Parathyroid adenoma (tissue), 2 donors: Measurements from ENCODE around the gene SMOC2.

Experiments used
- H2AFZ ChIP-seq: fragments of 300-600 bp; sonication (generic); one replicate; pipeline ENCODE4 v1.7.0; 2017; ENCODE audit warnings: antibody characterized with exemption, mild to moderate bottlenecking
- H3K27ac ChIP-seq: fragments of 300-600 bp; sonication (generic); one replicate; pipeline ENCODE4 v1.7.0; 2017
- H3K27me3 ChIP-seq: fragments of 300-600 bp; sonication (generic); one replicate; pipeline ENCODE4 v1.7.0; 2017; ENCODE audit warnings: low read length; ENCODE audit not compliant: control insufficient read depth, insufficient read depth
- H3K36me3 ChIP-seq: fragments of 300-600 bp; sonication (generic); one replicate; pipeline ENCODE4 v1.7.0; 2017; ENCODE audit warnings: low read length; ENCODE audit not compliant: control insufficient read depth, insufficient read depth
- H3K4me1 ChIP-seq: fragments of 300-600 bp; sonication (generic); one replicate; pipeline ENCODE4 v1.7.0; 2017; ENCODE audit warnings: control low read depth
- H3K4me2 ChIP-seq: fragments of 300-600 bp; sonication (generic); one replicate; pipeline ENCODE4 v1.7.0; 2017; ENCODE audit warnings: low read length
- H3K4me3 ChIP-seq: fragments of 300-600 bp; sonication (generic); one replicate; pipeline ENCODE4 v1.7.0; 2017; ENCODE audit warnings: low read depth, low read length
- H3K79me2 ChIP-seq: fragments of 300-600 bp; sonication (generic); one replicate; pipeline ENCODE4 v1.7.0; 2017; ENCODE audit warnings: control low read depth
- H3K9ac ChIP-seq: fragments of 300-600 bp; sonication (generic); one replicate; pipeline ENCODE4 v1.7.0; 2017; ENCODE audit warnings: mild to moderate bottlenecking
- H3K9me3 ChIP-seq: fragments of 300-600 bp; sonication (generic); one replicate; pipeline ENCODE4 v1.7.0; 2017; ENCODE audit warnings: low read length; ENCODE audit not compliant: control insufficient read depth
- TF ChIP-seq, protein P1 (sequence below): fragments of 300-600 bp; sonication (generic); IDR thresholded peaks from one replicate; pipeline ENCODE4 v1.7.0; 2017; ENCODE audit warnings: antibody characterized with exemption, mild to moderate bottlenecking
- donor health status: primary hyperparathyroidism.

SMOC2 gene

DNA sequence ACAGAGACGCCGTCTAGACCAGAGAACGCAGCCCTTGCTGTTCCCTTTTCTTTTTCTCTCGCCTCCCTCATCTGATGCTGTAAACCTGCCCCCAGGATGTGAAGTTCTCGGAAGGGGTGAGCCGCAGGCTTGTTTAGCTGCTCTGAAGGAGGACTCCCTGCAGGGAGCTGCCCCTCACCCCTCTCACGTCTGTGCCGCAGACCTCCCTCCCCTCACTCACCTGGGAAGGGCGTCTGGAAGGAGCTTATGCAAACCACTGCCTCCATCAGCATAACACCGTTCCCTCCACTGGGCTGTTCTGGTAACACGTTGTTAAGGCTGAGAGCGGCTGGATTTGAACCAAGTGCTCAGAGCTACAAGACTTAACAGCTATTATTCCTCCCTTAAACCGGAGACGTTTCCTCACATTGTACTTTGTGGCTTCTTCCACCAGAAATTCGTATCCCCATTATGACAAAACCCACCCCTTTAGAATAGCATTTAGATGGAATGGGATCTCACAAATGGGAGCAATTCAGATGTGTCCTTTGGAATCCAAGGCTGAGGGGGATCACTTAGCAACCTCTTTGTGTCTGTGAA, 99.8 kb downstream of the SMOC2 start:
- H3K4me2 ChIP-seq: no peak overlapping the region
- no peaks in the 10 kb centered on the region for H3K27me3 ChIP-seq
- TF ChIP-seq, protein P1, sequence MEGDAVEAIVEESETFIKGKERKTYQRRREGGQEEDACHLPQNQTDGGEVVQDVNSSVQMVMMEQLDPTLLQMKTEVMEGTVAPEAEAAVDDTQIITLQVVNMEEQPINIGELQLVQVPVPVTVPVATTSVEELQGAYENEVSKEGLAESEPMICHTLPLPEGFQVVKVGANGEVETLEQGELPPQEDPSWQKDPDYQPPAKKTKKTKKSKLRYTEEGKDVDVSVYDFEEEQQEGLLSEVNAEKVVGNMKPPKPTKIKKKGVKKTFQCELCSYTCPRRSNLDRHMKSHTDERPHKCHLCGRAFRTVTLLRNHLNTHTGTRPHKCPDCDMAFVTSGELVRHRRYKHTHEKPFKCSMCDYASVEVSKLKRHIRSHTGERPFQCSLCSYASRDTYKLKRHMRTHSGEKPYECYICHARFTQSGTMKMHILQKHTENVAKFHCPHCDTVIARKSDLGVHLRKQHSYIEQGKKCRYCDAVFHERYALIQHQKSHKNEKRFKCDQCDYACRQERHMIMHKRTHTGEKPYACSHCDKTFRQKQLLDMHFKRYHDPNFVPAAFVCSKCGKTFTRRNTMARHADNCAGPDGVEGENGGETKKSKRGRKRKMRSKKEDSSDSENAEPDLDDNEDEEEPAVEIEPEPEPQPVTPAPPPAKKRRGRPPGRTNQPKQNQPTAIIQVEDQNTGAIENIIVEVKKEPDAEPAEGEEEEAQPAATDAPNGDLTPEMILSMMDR: no peak
- no peaks in the 10 kb centered on the region for H3K79me2 ChIP-seq
- H3K36me3 ChIP-seq: no peaks in the 10 kb centered on the region
- H2AFZ ChIP-seq: no peak overlapping the region
- H3K9ac ChIP-seq: no peak overlapping the region
- H3K4me3 ChIP-seq: no peak overlapping the region
- H3K4me1 ChIP-seq: no peaks in the 10 kb centered on the region
- no peak overlapping the region for H3K27ac ChIP-seq
- no peaks in the 10 kb centered on the region for H3K9me3 ChIP-seq

GRCh38 chr6:168541307-168541706, 100.3 kb downstream of the SMOC2 start:
- no peaks in the 10 kb centered on the region for H3K9me3 ChIP-seq
- H3K79me2 ChIP-seq: no peaks in the 10 kb centered on the region
- H3K27me3 ChIP-seq: no peaks in the 10 kb centered on the region
- H3K4me3 ChIP-seq: no peak overlapping the region
- no peak overlapping the region for H3K27ac ChIP-seq
- H3K9ac ChIP-seq: no peak overlapping the region
- no peak overlapping the region for H3K4me2 ChIP-seq
- TF ChIP-seq, protein P1: no peak
- H2AFZ ChIP-seq: no peak overlapping the region
- no peaks in the 10 kb centered on the region for H3K36me3 ChIP-seq
- H3K4me1 ChIP-seq: no peaks in the 10 kb centered on the region

GRCh38 chr6:168542301-168542700, 101.3 kb downstream of the SMOC2 start:
- Histone ChIP-seq H3K79me2 (no peaks in the 10 kb centered on the region), H3K4me3 (no peak overlapping the region), H2AFZ (no peak overlapping the region), H3K4me1 (no peaks in the 10 kb centered on the region), H3K27ac (peak overlapping the region; percentile 32), H3K9me3 (no peaks in the 10 kb centered on the region), H3K4me2 (no peak overlapping the region), H3K27me3 (no peaks in the 10 kb centered on the region), H3K36me3 (no peaks in the 10 kb centered on the region), H3K9ac (no peak overlapping the region)
- TF ChIP-seq, protein P1: no peak

- H3K9ac ChIP-seq: no peak overlapping the region
- no peak overlapping the region for H3K4me3 ChIP-seq
- H3K79me2 ChIP-seq: no peaks in the 10 kb centered on the region
- H3K36me3 ChIP-seq: no peaks in the 10 kb centered on the region
- peak overlapping the region; percentile 32 for H3K27ac ChIP-seq
- H3K4me2 ChIP-seq: no peak overlapping the region
- H3K9me3 ChIP-seq: no peaks in the 10 kb centered on the region
- TF ChIP-seq, protein P1: no peak
- H3K4me1 ChIP-seq: no peaks in the 10 kb centered on the region
- no peak overlapping the region for H2AFZ ChIP-seq
- no peaks in the 10 kb centered on the region for H3K27me3 ChIP-seq
Measured at GRCh38 chr6:168545428-168545827, 104.4 kb downstream of the SMOC2 start.

GRCh38 chr6:168546151-168546550, 105.2 kb downstream of the SMOC2 start:
- Histone ChIP-seq H3K27ac (no peak overlapping the region), H3K9me3 (no peaks in the 10 kb centered on the region), H3K36me3 (no peaks in the 10 kb centered on the region), H3K4me3 (no peak overlapping the region), H3K27me3 (no peaks in the 10 kb centered on the region), H3K79me2 (no peaks in the 10 kb centered on the region), H2AFZ (no peak overlapping the region), H3K9ac (no peak overlapping the region), H3K4me1 (no peaks in the 10 kb centered on the region), H3K4me2 (no peak overlapping the region)
- TF ChIP-seq, protein P1: no peak
